NCI-H2107 (cell line): ENCODE measurements around the gene FBXL4.

Experiments
- DNase-seq: peaks from one replicate; lab custom pipeline; 2025; lab: John Stamatoyannopoulos, UW

The FBXL4 gene

GRCh38 chr6:98880486-98880885, 67.3 kb downstream of the FBXL4 start:
- DNase-seq = no peak

- no peak for DNase-seq
Measured at GRCh38 chr6:98877250-98877649, 70.5 kb downstream of the FBXL4 start.

GRCh38 chr6:98875375-98875774, 72.4 kb downstream of the FBXL4 start:
- no peak for DNase-seq

GRCh38 chr6:98871821-98872220, 75.9 kb downstream of the FBXL4 start:
- no peak for DNase-seq

- no peak for DNase-seq
Measured at GRCh38 chr6:98871057-98871456, 76.7 kb downstream of the FBXL4 start.

GRCh38 chr6:98864497-98864896, 83.2 kb downstream of the FBXL4 start:
- DNase-seq = no peak

GRCh38 chr6:98848539-98849242, 99.1 kb downstream of the FBXL4 start:
- DNase-seq = no peak

- DNase-seq = no peak
Measured at GRCh38 chr6:98847779-98848538, 99.8 kb downstream of the FBXL4 start.

GRCh38 chr6:98847416-98847778, 100.3 kb downstream of the FBXL4 start:
- DNase-seq = no peak

GRCh38 chr6:98846021-98846380, 101.7 kb downstream of the FBXL4 start:
- no peak for DNase-seq

- peak; percentile 84 for DNase-seq
Measured at GRCh38 chr6:98845211-98846020, 102.3 kb downstream of the FBXL4 start.

GRCh38 chr6:98844244-98845210, 103.2 kb downstream of the FBXL4 start:
- no peak for DNase-seq

- no peak for DNase-seq
Measured at GRCh38 chr6:98843271-98844243, 104.2 kb downstream of the FBXL4 start.

GRCh38 chr6:98842342-98843180, 105.2 kb downstream of the FBXL4 start:
- no peak for DNase-seq

GRCh38 chr6:98841621-98842341, 106.0 kb downstream of the FBXL4 start:
- DNase-seq = no peak

- no peak for DNase-seq
Measured at GRCh38 chr6:98840996-98841513, 106.7 kb downstream of the FBXL4 start.

- no peak for DNase-seq
Measured at GRCh38 chr6:98840385-98840784, 107.4 kb downstream of the FBXL4 start.

GRCh38 chr6:98839781-98840361, 107.9 kb downstream of the FBXL4 start:
- DNase-seq = no peak
